ENCODE measurements around the gene PIAS4. TPM values are rescaled to one million over a fixed set of nuclear protein-coding genes. Genes with fewer than 3 reads are reported as not detected.

PIAS4 gene
- total and polyA plus RNA-seq, 9 of the 15 experiments (the other 6 are each of a cell fraction or from before 2014, with no cell fraction given): 0.27 to 34.9 (median 14.4) TPM

GRCh38 chr19:4066176-4066606, 58.7 kb downstream of the PIAS4 start (continued):
- 0 out of 2 replicates have a peak, but pooled peaks have one; percentile 17 for TF ChIP-seq POLR2AphosphoS5 (IDR thresholded peaks at IDR 0.05; ENCODE audit: control insufficient read depth, insufficient read depth, low read depth, low read length)
- TF ChIP-seq SAFB2 (IDR thresholded peaks at IDR 0.05; ENCODE audit: borderline replicate concordance, low read depth, low read length, severe bottlenecking): no peak
- no peak for TF ChIP-seq TSC22D4 (tag; IDR thresholded peaks at IDR 0.05)
- TF ChIP-seq HMG20A (CRISPR knock-in tag; conservative IDR thresholded peaks at IDR 0.05): no peak
- peak; percentile 82 for TF ChIP-seq ZNF740 (CRISPR knock-in tag; IDR thresholded peaks at IDR 0.05)
- no peak for TF ChIP-seq ZNF740 (tag; IDR thresholded peaks at IDR 0.05)
- TF ChIP-seq STAG1 (CRISPR knock-in tag; IDR thresholded peaks at IDR 0.05; ENCODE audit: borderline replicate concordance): no peak
- no peak for TF ChIP-seq E2F8 (IDR thresholded peaks at IDR 0.05; ENCODE audit: low read depth, partially characterized antibody)
- no peak for TF ChIP-seq TEAD2 (tag; IDR thresholded peaks at IDR 0.05)
- TF ChIP-seq BHLHE40 (IDR thresholded peaks at IDR 0.05; ENCODE audit: low read length): no peak
- TF ChIP-seq NR2C2 (CRISPR knock-in tag; IDR thresholded peaks at IDR 0.05): no peak
- no peak for TF ChIP-seq NR2C2 (tag; IDR thresholded peaks at IDR 0.05)
- no peak for TF ChIP-seq ZNF311 (CRISPR knock-in tag; IDR thresholded peaks at IDR 0.05)
- no peak for TF ChIP-seq ZBTB34 (CRISPR knock-in tag; IDR thresholded peaks at IDR 0.05)
- no peak for TF ChIP-seq ZNF707 (CRISPR knock-in tag; conservative IDR thresholded peaks at IDR 0.05)
- no peak for TF ChIP-seq FOXM1 (IDR thresholded peaks at IDR 0.05; ENCODE audit: low read depth)
- TF ChIP-seq FOXM1 (CRISPR knock-in tag; IDR thresholded peaks at IDR 0.05; ENCODE audit: low read depth): no peak
- TF ChIP-seq IFI16 (CRISPR knock-in tag; IDR thresholded peaks at IDR 0.05): no peak
- no peak for TF ChIP-seq ZNF184 (CRISPR knock-in tag; IDR thresholded peaks at IDR 0.05)
- no peak for TF ChIP-seq ZC3H8 (IDR thresholded peaks at IDR 0.05)
- no peak; the same call in 1 of the 2 replicates for TF ChIP-seq HDAC2 (IDR thresholded peaks at IDR 0.05)
- no peak for TF ChIP-seq ZNF778 (CRISPR knock-in tag; IDR thresholded peaks at IDR 0.05)
- TF ChIP-seq EP400 (IDR thresholded peaks at IDR 0.05): peak; percentile 25; the same call in 1 of the 2 replicates
- no peak for TF ChIP-seq FOSL1 (tag; conservative IDR thresholded peaks at IDR 0.05)
- TF ChIP-seq ATF3 (IDR thresholded peaks at IDR 0.05): no peak
- no peak for TF ChIP-seq ATF3 (CRISPR knock-in tag; conservative IDR thresholded peaks at IDR 0.05)
